GM18499 (cell line): ENCODE results near the gene NEK6.

ENCODE experiments used
- ATAC-seq: cut with Tn5 transposase; IDR thresholded peaks from one replicate; pipeline ENCODE4 v1.9.1; 2021; ENCODE audit warnings: moderate number of reproducible peaks; ENCODE audit not compliant: insufficient read depth, unreplicated experiment

NEK6 gene

GRCh38 chr9:124274738-124275137 lies 17.0 kb downstream of the NEK6 start:
- ATAC-seq, result no peak

DNA sequence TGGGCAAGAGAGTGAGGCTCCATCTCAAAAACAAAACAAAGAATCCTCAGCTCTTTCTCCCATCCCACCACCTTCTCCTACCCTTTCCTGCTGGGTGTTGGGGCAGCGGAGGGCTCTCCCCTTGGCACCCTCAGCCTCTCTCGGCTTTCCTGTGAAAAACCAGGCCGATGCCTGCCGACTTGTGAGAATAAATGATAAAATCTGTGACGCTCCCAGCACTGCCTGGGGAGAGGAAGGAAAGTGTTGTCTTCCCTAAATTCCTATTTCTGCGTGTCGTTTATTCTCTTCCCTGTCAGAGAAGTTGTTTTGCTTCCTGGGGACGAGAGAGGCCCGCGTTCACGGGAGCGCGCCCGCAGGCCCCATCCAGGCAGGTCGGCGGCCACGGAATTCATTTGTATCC lies 19.7 kb downstream of the NEK6 start:
- no peak for ATAC-seq

DNA sequence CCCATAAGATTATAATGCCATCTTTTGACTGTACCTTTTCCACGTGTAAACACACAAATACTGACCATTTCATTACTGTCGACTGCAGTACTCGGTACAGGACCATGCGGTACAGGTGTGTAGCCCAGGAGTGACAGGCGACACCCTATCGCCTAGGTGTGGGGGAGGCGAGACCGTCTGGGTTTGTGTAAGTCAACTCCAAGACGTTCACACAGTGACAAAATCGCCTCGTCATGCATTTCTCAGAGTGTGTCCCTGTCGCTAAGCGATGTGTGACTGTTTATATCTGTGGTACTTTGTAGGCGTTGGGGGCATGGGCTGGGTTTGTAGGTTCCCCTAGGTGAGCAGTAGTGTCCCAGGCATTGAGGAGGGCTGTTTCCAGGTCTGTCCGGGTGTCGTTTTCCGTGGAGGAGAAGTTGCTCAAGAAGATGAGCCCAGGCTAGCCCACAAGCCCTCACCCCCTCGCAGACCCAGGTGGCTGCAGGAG lies 20.3 kb downstream of the NEK6 start:
- ATAC-seq, result no peak

DNA sequence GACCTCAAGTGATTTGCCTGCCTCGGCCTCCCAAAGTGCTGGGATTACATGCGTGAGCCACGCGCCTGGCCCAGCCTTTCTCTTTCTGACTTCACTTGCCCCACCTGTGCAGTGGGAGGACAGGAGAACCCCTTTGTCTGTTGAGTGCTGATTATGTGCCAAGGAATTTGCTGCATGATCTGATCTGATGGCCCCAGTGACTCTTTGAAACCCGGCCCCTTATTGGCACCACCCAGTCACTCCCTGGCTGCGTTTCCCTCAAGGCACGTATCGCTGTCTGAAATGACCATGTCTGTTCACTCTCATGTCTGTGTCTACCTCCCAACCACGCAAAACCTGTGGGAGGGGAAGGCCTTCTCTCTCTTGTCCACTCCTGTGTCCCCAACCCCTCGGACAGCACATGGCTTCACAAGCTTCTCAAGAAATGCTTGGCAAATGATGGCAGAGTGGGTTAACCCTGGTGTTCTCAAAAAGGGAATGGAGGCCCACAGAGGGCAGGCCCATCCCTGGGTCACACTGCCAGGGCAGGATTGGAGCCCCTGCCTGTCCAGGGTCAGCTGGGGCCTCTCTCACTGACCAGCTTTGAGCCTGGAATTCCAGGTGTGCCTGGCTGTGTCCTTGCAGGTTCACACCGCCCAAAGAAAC lies 21.9 kb downstream of the NEK6 start:
- no peak for ATAC-seq

GRCh38 chr9:124280176-124280691 lies 22.5 kb downstream of the NEK6 start:
- no peak for ATAC-seq

DNA sequence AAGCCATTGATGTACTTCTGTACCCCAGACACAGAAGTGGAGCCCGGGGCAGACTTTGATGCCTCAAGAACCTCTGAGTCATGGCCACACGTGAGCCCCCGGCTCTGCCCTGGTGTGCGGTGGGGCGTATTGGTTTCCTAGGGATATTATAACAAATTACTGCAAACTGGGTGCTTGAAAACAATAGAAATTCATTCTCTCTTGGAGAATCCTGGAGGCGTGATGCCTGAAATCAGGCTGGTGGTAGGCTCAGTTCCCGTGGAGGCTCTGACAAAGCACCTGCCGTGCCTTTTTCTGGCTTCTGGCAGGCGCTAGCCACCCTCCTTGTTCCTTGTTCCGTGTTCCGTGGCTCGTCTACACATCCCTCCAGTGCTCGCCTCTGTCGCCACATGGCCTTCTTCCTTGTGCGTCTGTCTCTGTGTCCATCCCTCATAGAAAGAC lies 24.2 kb downstream of the NEK6 start:
- ATAC-seq, result no peak

DNA sequence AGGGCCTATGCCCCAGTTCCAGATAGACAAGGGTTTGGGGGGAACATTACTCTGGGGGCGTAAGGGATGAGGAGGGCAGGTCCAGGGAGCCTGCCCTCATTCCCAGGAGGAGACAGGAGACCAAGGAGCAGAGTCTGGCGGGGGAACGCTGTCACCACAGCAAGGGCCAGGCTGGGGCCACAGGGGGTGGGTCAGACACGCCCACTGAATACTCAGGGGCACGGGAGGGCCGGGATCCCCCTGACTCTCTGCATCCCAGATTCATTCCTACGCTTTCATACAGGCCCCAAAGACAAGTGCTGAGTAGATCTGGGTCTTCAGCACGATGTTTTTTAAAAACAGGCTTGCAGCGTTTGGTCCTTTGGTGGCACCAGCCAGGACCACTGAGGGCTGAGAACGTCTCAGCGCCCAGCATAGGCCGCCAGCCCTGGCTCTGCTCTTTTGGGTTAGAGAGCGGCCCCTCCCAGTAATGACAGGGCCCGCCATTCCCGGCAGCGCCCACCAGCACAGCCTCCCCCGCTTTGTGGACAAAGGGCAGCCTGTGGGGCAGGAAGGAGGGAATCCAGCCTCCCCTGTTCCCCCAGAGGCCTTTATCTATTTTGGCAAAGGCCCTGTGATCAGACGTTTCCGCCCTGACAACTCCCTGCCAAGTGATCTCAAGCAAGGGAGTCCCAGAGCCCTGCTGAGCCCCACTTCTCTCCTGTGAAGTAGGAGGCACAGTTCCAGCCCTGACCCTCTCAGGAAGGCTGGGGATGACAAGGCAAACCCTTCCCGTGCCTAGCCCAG lies 24.9 kb downstream of the NEK6 start:
- ATAC-seq, result no peak

DNA sequence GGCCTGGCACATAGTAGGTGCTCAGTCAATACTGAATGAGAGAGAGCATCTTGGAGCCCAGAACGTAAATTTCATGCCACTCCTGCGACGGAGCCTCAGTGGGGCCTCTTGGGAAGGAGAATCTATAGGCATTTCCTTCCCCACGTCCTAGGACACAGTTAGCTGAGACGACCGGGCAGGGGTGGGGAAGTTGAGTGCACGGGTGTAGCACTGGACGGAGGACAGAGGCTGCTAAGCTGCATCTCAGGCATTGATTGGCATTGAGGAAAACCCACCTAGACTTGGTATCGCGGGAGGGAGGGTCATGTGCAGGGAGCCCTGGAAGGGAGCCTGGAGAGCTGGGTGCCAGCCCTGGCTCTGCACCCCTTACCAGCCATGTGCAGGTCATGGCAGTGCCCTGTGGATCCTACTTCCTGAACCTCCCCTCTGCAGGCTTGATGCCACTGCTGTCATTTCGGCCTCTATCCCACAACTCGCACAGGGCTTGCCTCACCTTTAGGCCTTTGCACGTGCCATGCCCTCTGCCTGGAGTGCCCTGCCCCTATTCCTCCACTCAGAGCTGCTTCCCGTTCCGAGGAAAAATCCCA lies 25.6 kb downstream of the NEK6 start:
- no peak for ATAC-seq

- ATAC-seq, result no peak
These were observed 26.6 kb downstream of the NEK6 start for GRCh38 chr9:124284237-124284831.

- ATAC-seq, result no peak
These were observed 27.2 kb downstream of the NEK6 start for GRCh38 chr9:124284940-124285441.

- ATAC-seq, result no peak
These were observed 27.7 kb downstream of the NEK6 start for GRCh38 chr9:124285490-124285889.

GRCh38 chr9:124285903-124286291 lies 28.1 kb downstream of the NEK6 start:
- ATAC-seq, result no peak

DNA sequence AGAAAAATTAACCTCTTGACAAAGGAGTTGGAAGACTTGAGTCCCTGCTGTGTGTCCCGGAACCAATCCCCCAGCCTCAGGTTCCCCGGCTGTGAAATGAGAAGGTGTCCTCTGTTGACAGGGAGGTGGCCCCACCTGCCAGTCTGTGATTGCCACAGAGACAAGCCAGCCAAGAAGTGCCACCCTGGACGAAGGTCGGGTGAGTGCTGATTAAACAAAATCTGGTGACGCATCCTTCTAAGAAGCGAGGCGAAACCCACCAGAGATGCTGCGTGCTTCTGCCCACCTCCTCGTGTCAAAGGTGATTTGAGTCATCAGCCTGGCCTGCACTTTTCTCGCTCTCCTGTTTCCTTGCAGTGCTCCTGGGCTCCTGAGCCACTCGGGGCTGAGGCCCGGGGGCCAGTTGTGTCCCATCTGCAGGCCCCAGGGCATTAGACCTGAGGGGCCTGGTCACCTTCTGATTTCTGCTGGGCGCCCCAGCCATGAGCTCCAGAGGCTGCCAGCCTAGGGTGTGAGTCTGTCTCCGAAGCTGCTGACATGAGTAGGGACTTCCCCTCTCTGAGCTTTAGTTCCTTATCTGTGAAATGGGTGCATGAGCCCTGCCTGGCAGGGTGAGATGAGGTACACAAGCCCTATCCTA lies 28.7 kb downstream of the NEK6 start:
- no peak for ATAC-seq

- ATAC-seq, result no peak
These were observed 32.4 kb downstream of the NEK6 start for GRCh38 chr9:124290053-124290591.

DNA sequence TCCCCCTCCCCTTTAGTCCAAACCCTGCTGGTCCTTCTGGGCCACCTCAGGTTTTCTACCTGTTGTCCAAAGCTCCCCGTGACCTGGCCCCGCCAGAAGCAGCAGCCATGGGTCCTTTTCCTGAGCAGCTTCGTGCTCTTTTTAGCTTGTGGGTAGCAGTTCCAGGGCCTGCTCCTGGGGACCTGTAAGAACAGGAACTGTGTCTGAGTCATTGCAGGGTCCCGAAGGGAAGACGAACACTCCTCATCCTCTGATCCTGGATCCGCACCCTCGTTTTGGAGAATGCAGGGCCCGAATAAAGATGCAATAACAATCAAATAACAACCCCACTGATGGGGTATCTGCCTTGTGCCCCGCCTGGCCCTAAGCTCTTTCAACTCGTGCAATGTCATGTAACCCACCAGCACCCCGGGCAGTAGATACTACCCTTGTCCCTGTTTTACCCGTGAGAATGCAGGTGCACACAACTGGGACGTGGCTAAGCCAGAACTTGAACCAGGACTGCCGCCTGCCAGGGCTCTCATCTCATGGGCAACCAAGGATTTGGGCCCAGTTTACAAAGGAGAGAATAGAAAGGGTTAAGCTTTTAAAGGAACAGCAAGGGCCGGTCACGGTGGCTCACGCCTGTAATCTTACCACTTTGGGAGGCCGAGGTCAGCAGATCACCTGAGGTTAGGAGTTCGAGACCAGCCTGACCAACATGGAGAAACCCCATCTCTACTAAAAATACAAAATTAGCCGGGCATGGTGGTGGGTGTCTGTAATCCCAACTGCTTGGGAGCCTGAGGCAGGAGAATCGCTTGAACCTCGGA lies 33.2 kb downstream of the NEK6 start:
- ATAC-seq, result no peak

GRCh38 chr9:124291801-124292396 lies 34.1 kb downstream of the NEK6 start:
- ATAC-seq, result no peak

DNA sequence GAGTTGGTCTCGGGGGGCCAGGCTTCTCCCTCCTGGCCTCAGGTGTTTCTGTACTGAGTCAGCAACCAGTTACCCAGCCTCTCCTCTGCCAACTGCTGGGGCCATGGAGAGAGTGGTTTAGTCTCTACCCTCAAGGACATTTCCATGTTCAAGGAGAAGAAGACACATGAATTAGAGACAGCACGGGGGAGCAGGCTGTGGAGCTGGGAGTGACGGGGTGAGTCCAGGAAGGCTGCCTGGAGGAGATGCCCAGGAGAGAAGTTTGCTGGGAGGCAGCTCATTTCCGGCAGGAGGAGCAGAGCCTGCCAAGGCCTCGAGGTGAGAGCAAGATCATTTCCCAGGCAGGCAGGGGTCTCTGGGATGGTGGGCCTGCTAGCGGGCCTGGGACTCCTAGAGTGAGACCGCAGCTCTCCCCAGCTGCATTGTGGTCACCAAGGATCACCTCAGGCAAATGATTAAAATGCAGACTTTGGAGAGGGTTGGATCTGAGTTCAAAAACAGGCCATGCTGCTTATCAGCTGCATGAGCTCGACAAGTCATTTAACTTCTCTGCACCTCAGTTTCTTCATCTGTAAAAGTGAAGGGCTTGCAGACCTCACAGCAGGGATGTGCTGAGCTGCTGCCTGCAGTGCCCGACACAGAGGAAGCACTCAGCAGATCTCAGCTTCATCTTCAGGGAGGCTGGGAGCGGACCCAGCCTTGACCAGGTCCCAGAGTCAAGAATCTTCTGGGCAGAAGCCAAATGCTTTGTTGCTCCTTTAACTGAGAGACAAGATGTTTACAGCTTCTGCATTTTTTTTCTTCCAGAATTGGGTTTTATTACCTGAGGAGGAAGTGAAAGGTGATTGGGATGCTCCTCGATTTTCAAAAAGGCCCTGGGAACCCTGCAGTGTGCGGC lies 35.2 kb downstream of the NEK6 start:
- ATAC-seq, result no peak
